GM12878 (cell line): ENCODE measurements around the gene CREB5.

Source experiments
- GATAD2B ChIP-seq: fragments of 450-650 bp; conservative IDR thresholded peaks from 2 replicates; pipeline ENCODE4 v1.6.1; 2017; ENCODE audit warnings: low read depth, mild to moderate bottlenecking, moderate library complexity
- NFXL1 ChIP-seq: fragments of 450-650 bp; IDR thresholded peaks from 2 replicates; pipeline ENCODE4 v1.6.1; 2017; ENCODE audit warnings: antibody characterized with exemption, mild to moderate bottlenecking, borderline replicate concordance
- ZNF274 ChIP-seq: IDR thresholded peaks from one replicate; pipeline ENCODE4 v1.8.0; 2011; ENCODE audit not compliant: insufficient read length, insufficient read depth
- ZZZ3 ChIP-seq: IDR thresholded peaks from 2 replicates; pipeline ENCODE4 v1.6.1; 2011; ENCODE audit warnings: low read depth; ENCODE audit not compliant: control insufficient read depth, insufficient read length

- TF ChIP-seq NFXL1 (no peak), GATAD2B (no peak), ZZZ3 (no peak), ZNF274 (no peak)
Measured at GRCh38 chr7:28440055-28440601, 27.8 kb downstream of the CREB5 start.
